DOHH2 (cell line): ENCODE measurements around the gene GCA.

Experiments
- H3F3A ChIP-seq: fragments of 200-600 bp; sonication (generic), shearing (Covaris generic); 2 replicates; pipeline ENCODE4 v1.6.0; 2016; ENCODE audit warnings: antibody characterized with exemption, mild to moderate bottlenecking; ENCODE audit not compliant: control insufficient read depth, insufficient read depth
- H3K27ac ChIP-seq: fragments of 200-600 bp; sonication (generic); 2 replicates; pipeline ENCODE4 v1.5.1; 2014; ENCODE audit warnings: low read depth, mild to moderate bottlenecking, low read length, moderate library complexity
- H3K27me3 ChIP-seq: fragments of 200-600 bp; sonication (generic); 2 replicates; pipeline ENCODE4 v1.6.1; 2014; ENCODE audit warnings: mild to moderate bottlenecking, low read length, mixed read lengths; ENCODE audit not compliant: control insufficient read depth
- H3K36me3 ChIP-seq: fragments of 200-600 bp; sonication (generic); 2 replicates; pipeline ENCODE4 v1.6.1; 2014; ENCODE audit warnings: mild to moderate bottlenecking, low read length, moderate library complexity, mixed read lengths; ENCODE audit not compliant: control insufficient read depth
- H3K4me1 ChIP-seq: fragments of 200-600 bp; sonication (generic); 2 replicates; pipeline ENCODE4 v1.6.1; 2014; ENCODE audit warnings: mild to moderate bottlenecking, low read length, mixed read lengths; ENCODE audit not compliant: control insufficient read depth
- H3K4me2 ChIP-seq: fragments of 200-600 bp; sonication (generic); 2 replicates; pipeline ENCODE4 v1.6.0; 2014; ENCODE audit warnings: mild to moderate bottlenecking, low read length, moderate library complexity
- H3K4me3 ChIP-seq: fragments of 200-600 bp; sonication (generic); 2 replicates; pipeline ENCODE4 v1.5.1; 2014; ENCODE audit warnings: mild to moderate bottlenecking, low read length, mixed read lengths
- H3K79me2 ChIP-seq: fragments of 200-600 bp; sonication (generic); 2 replicates; pipeline ENCODE4 v1.6.1; 2014; ENCODE audit warnings: mild to moderate bottlenecking, low read length, mixed read lengths; ENCODE audit not compliant: control insufficient read depth
- H3K9me2 ChIP-seq: fragments of 200-600 bp; sonication (generic); replicated peaks from 2 replicates; pipeline ENCODE4 v1.6.1; 2014; ENCODE audit warnings: mild to moderate bottlenecking, low read length, mixed read lengths; ENCODE audit not compliant: control insufficient read depth
- H3K9me3 ChIP-seq: fragments of 200-600 bp; sonication (generic); 2 replicates; pipeline ENCODE4 v1.6.1; 2014; ENCODE audit warnings: antibody characterized with exemption, low read length, mixed read lengths; ENCODE audit not compliant: control insufficient read depth, insufficient read depth
- H4K20me1 ChIP-seq: fragments of 200-600 bp; sonication (generic); 2 replicates; pipeline ENCODE4 v1.6.0; 2014; ENCODE audit warnings: low read depth, mild to moderate bottlenecking, antibody characterized with exemption, low read length, moderate library complexity; ENCODE audit not compliant: control insufficient read depth, insufficient read depth
- CTCF ChIP-seq: fragments of 200-600 bp; sonication (generic); IDR thresholded peaks from one replicate; pipeline ENCODE4 v1.5.1; 2014; ENCODE audit warnings: antibody characterized with exemption, mild to moderate bottlenecking, low read depth, low read length; ENCODE audit not compliant: poor library complexity, severe bottlenecking
- EZH2phosphoT487 ChIP-seq: fragments of 200-600 bp; sonication (generic); IDR thresholded peaks from 2 replicates; pipeline ENCODE4 v1.6.1; 2017; ENCODE audit warnings: borderline replicate concordance, mild to moderate bottlenecking, antibody characterized with exemption, low read length, moderate library complexity, mixed read lengths

The GCA gene

GRCh38 chr2:162298669-162299335 is 45.1 kb upstream of the GCA start:
- no peaks in the 10 kb centered on the region for H3K79me2 ChIP-seq
- no peaks in the 10 kb centered on the region for H3K27me3 ChIP-seq
- no peaks in the 10 kb centered on the region for H3K9me3 ChIP-seq
- H3K36me3 ChIP-seq = no peaks in the 10 kb centered on the region
- no peaks in the 10 kb centered on the region for H3K9me2 ChIP-seq
- H3K4me3 ChIP-seq = no peak overlapping the region
- no peaks in the 10 kb centered on the region for H3K4me1 ChIP-seq
- H3K4me2 ChIP-seq = no peak overlapping the region
- no peaks in the 10 kb centered on the region for H3F3A ChIP-seq
- no peaks in the 10 kb centered on the region for H4K20me1 ChIP-seq
- TF ChIP-seq EZH2phosphoT487 (no peak), CTCF (no peak)
- H3K27ac ChIP-seq = no peak overlapping the region

GRCh38 chr2:162300266-162300665 is 43.7 kb upstream of the GCA start:
- Histone ChIP-seq H3F3A (no peaks in the 10 kb centered on the region), H3K79me2 (no peaks in the 10 kb centered on the region), H3K36me3 (no peaks in the 10 kb centered on the region), H3K4me3 (no peak overlapping the region), H4K20me1 (no peaks in the 10 kb centered on the region), H3K9me2 (no peaks in the 10 kb centered on the region), H3K9me3 (no peaks in the 10 kb centered on the region), H3K27ac (no peak overlapping the region), H3K27me3 (no peaks in the 10 kb centered on the region), H3K4me1 (no peaks in the 10 kb centered on the region), H3K4me2 (no peak overlapping the region)
- no peak for TF ChIP-seq EZH2phosphoT487
- no peak for TF ChIP-seq CTCF

GRCh38 chr2:162301151-162301804 is 42.7 kb upstream of the GCA start:
- Histone ChIP-seq H3K27ac (no peak overlapping the region), H4K20me1 (no peaks in the 10 kb centered on the region), H3K4me1 (no peaks in the 10 kb centered on the region), H3K36me3 (no peaks in the 10 kb centered on the region), H3K4me3 (no peak overlapping the region), H3K4me2 (peak overlapping the region; percentile 27; the same call in 1 of the 2 replicates), H3F3A (no peaks in the 10 kb centered on the region), H3K9me2 (no peaks in the 10 kb centered on the region), H3K79me2 (no peaks in the 10 kb centered on the region), H3K9me3 (no peaks in the 10 kb centered on the region), H3K27me3 (no peaks in the 10 kb centered on the region)
- TF ChIP-seq CTCF (peak; percentile 90), EZH2phosphoT487 (no peak)
